ENCODE results near the gene PADI2.

Gene PADI2

DNA sequence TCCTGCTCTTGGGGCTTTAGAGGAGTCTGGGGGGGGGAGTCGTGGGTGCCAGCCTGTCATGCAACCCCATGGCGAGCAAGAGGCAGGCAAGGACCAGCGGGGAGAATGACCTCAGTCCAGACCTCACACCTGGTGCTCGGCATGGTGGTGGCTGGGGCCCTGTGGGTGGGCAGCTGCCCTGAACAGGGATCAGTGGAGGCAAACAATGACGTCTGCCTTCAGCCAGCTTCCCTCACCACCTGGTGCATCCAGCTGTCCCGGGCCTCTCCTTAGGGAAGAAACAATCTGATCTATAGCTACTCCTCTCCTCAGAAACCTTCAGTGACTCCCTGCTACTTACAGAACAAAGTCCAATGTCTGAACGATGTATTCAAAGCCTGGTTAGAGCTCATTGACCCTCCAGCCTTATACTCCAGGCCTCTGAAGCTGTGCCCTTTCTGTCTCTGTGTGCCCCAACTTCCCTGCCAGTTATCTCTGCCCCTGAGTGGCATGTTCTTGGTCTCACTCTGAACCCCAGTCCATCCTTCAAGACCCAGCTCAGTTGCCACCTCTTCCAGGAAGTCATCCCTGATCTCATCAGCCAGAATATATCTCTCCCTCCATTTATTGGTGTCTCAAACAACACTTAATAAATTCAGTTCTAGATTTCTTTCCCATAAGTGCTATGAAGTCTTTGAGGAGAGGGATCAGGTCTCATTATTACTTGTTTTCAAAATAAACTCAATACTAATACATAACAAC, 6.6 kb downstream of the PADI2 start:
- no peak for DNase-seq

DNA sequence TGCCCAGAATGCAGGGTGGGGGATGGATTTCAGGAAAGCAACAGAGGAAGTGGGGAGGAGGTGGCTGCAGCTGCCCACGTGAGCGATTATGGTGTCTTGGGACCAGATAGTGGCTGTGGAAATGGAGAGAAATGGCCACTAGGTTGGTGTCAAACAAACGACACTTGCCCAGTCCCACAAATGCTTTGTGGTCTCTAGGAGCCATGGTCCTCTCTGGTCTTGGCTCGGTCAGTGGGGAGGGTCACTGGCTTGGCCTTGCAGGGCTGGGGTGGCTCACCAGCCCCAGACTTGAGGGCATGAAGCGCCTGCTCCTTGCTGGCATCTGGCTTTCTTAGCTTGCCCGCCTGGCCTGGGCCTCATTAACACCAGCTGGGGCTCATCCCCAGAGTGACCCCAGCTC, 7.2 kb downstream of the PADI2 start:
- no peak for DNase-seq

DNA sequence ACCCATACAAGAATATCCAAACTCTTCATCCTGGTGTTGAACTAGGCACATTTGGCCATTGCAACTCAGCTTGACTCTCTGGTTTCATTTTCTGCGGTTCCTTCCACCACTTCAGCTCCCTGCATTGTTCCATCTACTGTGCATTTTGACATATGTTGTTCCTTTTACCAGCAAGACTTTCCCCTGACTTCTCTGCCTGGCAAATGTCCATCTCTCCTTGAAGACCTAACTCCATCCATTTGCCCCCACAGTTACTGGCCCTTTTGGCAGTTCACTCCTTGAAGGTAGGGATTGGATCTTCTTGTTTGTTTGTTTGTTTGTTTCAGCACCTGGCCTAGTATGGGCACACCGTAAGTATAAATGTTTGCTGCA, 8.7 kb downstream of the PADI2 start:
- DNase-seq, result no peak

DNA sequence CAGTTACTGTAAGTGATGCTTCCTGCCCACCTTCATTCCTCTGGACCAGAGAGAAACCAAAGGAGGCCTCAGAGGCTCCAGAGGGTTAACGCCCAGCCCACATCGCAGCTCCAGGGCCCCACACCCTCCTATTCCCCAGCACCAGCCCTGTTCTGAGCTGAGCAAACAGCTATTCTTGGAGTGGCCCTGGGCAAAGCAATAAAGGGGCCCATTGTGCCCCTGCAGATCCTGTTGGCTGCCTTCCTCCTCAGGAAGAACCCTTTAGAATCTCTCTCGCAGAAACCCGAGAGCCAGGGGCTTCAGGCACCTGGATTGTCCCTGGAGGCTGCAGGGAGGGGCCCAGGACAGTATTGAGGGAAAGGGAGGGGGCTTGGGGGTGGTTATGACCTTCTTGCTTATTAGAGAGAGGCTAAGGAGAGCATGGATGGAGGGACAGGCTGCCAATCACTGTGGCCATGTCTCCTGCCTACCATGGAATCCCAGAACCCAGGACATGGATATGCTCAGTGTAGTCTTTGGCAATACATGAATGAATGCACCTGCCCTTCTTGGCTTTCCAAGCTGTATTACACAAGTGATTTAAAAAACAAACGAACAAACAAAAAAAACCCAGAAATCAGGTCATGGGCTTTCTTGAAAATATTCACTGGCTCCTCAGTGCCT, 9.2 kb downstream of the PADI2 start:
- DNase-seq, result no peak

DNA sequence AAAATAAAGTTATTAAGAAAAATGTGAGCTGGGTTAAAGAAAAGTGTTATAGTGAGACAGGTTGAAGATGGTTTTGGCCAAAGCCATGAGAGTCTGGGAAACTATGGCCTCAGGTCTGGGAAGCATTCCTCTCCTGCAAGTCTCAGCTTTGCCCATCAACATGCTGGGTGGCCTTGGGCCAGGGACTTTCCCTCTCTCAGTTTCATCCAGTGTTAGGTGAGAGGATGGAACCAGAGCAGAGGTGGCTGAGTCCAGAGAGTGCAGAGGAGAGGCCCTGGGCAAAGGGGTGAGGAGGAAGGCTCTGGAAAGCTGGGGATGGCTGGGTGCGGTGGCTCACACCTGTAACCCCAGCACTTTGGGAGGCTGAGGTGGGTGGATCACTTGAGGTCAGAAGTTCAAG, 10.5 kb downstream of the PADI2 start:
- DNase-seq, result no peak

DNA sequence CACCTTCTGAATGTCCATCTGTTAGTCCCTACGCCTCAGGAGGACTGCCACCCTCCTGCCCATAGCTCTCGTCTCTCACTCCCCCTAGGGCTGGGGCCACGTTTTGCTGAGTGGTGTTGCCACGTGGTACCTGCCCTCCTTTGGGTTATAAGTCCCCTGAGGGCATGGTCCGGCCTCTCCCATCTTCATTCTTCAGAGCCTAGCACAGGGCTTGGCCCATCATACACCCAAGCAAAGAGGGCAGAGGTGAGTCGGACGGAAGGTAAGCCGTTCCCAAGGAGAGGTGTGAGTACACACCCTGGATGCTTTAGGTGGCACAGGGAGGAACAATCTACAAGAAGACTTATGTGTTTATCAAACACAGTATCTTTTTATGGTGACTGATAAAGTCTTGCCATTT, 10.9 kb downstream of the PADI2 start:
- DNase-seq, result no peak

DNA sequence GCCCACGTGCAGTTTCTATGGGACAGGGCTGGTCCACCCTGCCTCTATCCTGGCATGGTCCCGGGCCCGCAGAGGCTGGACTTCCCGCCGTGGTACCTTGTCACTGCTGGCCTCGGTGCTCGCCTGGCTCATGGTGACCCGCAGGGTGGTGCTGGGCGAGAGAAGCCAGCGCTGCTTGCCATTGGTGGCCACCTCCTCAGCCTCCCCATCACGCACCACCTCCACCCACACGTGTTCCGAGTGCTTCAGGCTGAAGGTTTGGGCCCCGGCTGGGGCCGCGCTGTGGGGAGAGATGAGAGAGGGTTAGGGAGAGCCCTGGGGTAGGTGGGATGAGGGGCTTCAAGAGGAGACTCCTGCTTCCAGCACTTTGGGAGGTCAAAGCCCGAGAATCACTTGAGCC, 14.5 kb downstream of the PADI2 start:
- no peak for DNase-seq

DNA sequence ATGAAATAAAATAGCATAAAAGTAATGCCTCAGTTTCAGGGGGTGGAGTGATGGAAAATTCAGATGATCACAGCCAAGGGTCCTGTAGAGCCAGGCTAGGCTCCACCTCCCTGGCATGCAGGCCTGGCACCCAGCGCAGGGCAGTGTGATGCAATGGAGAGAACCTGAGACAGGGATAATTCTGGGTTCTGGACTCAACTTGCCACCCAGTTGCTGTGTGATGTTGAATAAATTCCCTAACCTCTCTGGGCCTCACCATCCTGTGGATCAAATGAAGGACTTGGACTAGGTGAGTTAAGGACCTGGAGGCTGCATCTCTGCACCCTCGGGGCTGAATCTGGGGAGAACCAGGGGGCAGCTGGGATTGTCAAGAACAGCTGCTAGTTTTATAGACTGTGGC, 17.0 kb downstream of the PADI2 start:
- DNase-seq, result no peak

DNA sequence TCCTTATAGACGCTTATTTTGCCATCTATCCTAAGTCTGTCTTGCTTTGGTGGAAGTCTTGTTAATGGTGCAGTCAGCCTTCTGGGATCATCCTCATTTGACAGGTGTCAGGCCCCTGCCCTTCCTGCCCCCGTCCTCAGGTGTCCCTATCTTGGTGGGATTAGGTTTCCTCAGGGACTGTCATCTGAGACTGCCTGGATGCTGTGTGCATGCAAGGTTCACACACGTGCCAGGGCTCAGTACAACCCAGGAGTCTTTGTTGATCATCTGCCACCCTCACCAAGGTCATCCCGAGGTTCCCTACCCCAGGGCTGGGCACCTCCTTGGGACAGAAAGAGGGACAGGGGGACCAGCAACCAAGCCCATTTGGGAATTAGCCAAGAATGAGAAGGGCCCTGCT, 18.0 kb downstream of the PADI2 start:
- DNase-seq, result no peak

DNA sequence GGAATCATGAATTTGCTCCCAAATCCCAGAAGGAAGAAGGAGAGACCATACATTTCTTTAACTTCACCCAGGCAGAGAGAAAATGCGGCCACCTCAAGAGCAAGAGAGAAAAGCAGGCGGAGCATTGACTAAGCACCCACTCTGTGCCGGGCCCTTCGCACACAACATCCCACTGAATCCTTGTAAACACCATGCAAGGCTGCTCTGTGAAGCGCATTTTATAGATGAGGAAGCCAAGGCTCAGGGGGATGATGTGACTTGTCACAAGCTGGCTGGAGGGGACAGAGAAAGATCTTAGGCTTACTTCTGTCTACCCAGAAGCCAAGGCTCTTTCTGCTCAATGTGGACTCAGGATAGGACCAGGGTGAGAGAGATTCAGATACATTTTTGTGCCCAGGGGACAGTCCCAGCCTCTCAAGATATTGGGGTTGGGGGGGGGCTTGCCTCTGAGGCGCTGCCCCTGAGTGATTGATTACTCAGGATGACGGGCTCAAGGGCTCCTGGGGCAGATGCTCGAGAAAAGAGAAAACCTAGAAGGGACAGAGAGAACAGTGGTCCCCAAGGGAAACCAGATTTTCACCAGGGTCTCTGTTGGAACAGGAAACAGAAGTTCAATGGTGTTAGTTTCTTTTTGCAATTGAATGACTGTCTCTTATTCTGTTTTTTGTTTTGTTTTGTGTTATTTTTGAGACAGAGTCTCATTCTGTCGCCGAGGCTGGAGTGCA, 19.5 kb downstream of the PADI2 start:
- no peak for DNase-seq

DNA sequence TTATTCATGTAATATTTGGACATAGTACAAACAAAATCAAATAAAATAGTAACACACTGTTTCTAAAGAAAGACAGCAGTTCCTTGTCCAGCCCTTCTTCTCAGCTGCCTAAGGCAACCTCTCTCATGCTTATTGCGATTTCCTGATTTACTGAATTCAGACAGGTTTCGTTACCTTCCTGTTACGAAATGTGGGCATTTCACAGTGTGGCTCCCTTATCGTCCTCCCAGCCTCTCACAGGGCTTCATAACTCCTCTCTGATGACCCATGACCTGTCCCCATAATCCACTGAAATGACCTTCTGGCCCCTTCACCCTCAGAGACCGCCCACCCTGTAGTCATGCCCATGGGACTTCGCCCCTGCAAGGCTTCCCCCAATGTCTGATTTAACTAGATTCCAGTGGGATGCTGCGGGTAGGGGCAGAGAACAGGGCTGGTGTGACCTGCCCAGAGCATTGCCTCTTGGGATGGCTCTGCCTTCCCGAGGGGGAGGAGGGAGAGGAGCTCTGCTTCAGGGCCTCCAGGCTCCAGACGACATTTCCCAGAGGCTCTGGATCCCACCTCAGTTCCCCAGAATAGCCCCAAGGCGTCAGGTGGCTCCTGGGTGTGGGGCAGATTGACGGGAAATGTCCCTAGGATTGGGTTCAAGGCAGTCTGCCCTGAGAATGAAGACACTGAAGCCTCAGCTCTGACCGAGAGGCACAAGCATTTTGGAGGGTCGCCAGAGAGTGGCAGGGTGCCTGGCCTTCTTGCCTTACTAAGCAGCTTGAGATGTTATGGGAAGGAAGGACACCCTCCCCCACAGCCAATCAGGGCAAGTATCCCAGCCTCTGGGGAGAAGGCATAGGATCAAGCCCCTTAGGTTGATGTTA, 20.6 kb downstream of the PADI2 start:
- no peak for DNase-seq

DNA sequence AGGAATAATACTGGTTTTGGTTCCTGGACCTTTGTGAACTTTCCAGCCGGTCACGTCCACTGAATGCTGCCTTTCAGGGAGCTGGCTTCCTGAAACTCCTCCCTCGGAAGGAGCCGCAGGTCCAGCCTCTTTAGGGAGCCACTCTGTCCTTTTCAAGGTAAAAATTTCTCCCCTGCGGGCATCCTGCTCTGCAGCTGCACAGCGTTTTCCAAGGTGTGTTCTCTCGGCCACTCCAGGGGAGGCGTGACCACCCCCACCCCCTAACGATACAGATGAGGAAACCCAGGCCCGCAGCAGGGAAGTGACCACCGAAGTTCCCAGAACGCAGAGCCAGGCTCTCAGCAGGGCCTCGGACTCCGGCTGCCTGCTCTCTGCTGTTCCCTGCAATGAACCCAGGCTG, 21.5 kb downstream of the PADI2 start:
- DNase-seq, result no peak

DNA sequence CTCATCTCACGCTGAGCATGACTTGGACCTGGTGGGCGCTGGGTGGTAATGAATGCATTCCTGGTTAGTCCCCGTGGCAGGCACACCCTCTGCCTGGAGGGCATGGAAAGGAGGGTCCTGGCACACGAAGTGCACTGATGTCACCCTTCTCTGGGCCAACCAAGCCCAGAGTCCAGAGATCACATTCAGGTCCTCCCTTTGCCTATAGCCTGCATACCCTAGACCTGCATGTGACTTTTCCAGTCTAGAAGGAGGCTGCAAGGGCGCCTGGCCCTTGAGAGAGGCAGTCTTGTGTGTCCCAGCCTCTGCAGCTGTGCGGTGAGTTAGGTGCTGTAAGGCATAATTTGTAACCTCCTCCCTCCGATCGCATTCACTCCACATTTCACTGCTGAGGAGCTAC, 22.1 kb downstream of the PADI2 start:
- no peak for DNase-seq

DNA sequence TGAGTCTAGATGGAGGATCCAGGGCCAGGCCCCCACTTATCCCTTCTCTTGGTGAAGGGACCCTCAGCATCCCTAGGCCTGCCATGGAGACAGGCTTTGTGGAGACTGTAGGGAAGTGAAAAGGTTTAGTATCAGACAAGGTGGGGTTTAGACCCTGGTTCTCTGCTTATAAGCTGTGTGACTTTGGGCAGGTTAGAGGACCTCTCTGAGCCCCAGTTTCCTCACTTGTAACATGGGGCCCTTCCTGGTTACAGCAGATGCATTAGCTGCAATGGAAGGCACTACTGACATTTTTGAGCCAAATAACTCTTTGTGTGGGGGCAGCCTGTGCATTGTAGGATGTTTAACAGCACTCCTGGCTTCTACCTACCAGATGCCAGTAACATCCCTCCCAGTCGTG, 22.7 kb downstream of the PADI2 start:
- DNase-seq, result no peak

DNA sequence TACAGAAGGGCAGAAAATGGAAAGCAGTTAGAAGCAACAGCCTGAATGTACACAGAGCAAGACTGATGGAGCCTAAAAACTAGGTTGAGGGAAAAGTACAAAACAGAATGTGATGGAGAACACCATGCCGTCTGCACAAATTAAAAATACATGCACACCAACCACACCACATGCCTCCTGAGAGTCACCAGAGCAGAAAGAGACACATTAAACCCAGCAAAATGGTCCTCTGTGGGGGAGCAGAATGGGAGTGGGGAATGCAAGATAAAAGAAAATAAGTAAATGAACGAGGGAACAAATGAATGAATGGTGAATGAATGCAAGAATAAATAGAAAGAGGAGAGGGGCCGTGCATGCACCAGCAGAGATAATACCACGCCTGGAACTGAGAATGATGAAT, 24.1 kb downstream of the PADI2 start:
- DNase-seq, result no peak

DNA sequence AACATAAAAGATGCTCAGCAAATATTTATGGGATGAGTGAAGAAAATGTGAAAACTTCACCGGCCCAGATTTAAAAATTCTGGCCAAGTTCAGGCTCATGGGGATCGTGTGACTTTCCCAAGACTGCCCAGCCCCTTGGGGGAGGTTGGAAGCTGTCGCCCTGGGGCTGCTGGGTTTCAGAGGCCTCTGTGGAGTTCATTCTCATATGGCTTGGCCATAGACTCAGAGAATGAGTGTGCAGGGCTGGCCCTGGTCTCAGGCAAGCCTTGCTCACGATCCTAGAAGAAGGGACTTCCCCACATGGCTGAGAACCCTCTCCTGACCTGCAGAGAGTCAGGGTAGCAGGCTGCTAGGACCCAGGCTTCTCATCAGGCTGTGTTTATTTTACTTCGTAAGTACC, 24.6 kb downstream of the PADI2 start:
- DNase-seq, result no peak

DNA sequence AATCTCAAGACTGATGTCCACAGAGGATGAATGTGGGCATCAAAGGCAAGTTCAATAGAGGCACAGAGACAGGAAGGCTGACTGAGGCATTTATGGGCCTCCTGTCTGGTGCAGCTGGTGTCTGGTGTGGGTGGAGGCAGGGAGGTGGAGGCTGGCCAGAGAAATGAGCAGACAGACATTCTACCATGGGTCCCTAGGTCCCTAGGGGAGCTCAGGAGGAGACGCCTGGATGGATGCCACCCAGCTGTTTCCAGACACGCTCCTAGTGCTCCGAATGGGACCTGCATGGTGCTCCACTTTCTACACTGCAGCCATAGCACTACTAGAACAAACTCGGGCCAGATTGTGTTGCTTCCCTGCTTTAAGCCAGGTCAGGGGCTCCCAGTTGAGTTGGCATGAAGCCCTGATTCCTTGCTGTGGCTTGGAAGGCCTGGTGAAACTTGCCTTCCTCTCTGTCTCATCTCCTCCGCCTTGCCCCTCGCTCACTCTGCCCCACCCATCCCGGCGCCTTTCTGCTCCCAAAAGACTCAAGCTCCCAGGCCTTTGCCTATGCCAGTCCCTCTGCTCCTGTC, 25.3 kb downstream of the PADI2 start:
- no peak for DNase-seq

DNA sequence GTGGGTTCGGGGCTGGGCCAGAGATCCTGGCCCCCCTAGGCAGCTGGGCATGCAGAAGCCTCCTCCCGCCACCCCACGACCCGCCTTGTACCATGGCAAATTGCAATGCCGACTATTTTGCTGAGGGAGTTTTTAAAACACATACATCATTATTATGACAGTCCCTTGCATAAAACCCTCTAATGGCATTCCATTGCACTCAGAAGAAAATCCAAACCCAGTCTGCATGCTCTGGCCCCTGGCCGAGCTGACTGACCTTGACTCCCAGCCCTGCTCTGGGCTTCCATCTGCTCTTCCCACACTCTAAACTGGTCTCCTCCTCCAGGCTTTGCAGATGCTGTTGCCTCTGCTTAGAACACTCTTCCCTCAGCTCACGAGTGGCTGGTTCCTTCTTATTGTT, 28.0 kb downstream of the PADI2 start:
- no peak for DNase-seq

DNA sequence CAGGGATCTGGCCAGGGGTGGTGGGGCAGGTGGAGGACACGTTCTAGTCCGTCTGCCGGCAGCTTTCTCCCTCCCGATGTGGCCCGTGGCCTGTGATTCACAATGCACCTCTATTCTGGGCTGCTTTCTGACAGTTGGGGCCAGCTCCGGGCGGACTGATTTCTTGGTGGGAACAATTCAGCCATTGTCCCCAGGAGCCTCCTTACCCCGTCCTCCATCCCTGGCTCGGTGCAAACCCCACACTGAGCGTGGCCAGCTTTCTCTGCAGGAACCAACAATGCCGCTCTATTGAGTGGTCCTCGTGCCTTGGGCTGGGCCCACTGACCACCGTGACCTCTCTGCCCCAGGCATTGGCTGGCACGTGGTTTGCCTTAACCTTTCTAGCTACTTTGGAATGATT, 29.7 kb downstream of the PADI2 start:
- DNase-seq, result no peak

DNA sequence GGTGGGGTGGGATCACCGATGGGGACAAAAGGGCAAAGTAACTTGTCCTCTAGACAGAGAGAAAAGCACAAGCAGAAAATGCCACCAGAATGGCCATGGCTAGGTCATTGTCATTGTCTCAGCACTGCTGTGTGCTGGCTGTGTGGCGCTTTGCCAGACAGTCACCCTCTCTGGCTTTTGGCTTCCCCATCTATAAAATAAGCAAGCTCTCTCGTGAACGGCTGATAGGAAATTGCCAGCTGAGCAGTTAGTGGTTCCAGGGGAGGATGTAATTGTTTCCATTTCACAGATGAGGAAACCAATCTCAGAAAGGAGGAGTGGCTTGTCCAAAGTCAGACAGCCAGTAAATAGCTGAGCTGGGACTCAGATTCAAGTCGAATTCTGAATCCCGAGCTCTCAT, 32.5 kb downstream of the PADI2 start:
- DNase-seq, result no peak

DNA sequence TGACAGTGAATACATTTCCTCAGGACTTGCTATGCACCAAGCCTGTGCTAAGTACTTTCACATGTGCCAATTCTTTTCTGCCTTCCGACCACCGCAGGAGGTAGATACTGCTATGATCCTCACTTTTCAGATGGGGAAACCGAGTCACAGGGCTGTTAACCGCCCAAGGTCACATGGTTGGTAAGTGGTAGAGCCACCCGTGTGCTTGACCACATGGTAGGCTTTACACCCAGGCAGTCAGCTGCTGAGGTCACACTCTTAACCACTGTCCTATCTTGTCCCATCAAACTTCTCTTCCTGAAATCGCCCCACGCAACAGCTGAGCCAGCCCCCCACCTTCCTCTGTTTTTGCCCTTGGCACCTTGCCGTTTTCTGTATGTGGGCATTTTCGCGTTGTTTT, 34.5 kb downstream of the PADI2 start:
- DNase-seq, result no peak

DNA sequence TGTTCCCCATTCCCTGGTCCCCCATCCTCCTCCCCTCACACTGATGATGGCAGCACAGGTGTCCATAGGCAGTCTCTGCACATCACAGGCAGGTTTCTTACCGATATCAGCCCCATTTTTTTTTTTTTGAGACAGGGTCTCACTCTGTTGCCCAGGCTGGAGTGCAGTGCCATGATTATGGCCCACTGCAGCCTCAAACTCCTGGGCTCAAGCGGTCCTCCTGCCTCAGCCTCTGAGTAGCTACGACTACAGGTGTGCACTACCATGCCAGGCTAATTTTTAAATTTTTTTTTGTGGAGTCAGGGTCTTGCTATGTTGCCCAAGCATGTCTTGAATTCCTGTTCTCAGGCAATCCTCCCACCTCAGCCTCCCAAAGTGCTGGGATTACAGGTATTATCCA, 36.5 kb downstream of the PADI2 start:
- DNase-seq, result no peak

DNA sequence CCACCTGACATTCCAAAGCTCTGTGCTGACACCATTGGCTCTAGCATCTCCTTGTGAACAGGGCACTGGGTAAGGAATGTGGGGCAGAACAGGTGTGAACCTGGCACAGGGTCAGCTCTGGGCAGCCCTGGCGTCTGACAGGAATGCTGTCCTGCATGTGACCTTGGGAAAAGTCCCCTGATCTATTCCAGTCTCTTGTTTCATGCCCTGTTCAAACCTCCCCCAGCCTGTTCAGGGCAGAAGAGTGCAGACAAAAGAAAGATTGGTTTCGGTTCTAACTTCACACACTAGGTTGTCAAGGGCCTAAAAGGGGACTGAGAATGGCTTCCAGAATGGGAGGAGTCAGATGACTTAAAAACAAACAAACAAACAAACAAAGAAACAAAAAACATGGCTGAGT, 37.8 kb downstream of the PADI2 start:
- no peak for DNase-seq
